Caco-2 (cell line): ENCODE results near the gene ZDHHC22. TPM values are rescaled to one million over a fixed set of nuclear protein-coding genes. Genes with fewer than 3 reads are reported as not detected.

Source experiments
- BruUV-seq: library from RNA; stranded (reverse); fragments of 400-500 nt; replicated peaks from 2 replicates; lab custom pipeline; 2021; lab: Mats Ljungman, UMichigan
- CTCF ChIA-PET: fragments of 300-600 bp; sonication (Branson Sonifier 250); formaldehyde crosslinking; loops from one replicate; lab custom pipeline; 2022; ENCODE audit warnings: antibody characterized with exemption; lab: Charles Lee
- POLR2A ChIA-PET: fragments of 300-600 bp; sonication (Branson Sonifier 250); formaldehyde crosslinking; loops from one replicate; lab custom pipeline; 2022; ENCODE audit warnings: antibody characterized with exemption; lab: Charles Lee
- DNase-seq, 2 experiments: peaks; one replicate each; pipeline versions ENCODE4 v3.0.0 to v3.0.0-alpha.2; 2020 to 2022
- H3K27me3 ChIP-seq: replicated peaks from 2 replicates; pipeline ENCODE4 v1.6.0; 2011; ENCODE audit warnings: low read length; ENCODE audit not compliant: control insufficient read depth, insufficient read depth
- H3K36me3 ChIP-seq: 2 replicates; pipeline ENCODE4 v1.5.1; 2011; ENCODE audit warnings: low read length; ENCODE audit not compliant: control insufficient read depth, insufficient read depth
- H3K4me1 ChIP-seq: fragments of 250-450 bp; sonication (Bioruptor Pico); 2 replicates; pipeline ENCODE4 v1.5.1; 2020; ENCODE audit warnings: mild to moderate bottlenecking
- H3K4me3 ChIP-seq: 2 replicates; pipeline ENCODE4 v1.5.1; 2011; ENCODE audit warnings: low read depth, mild to moderate bottlenecking, control low read depth, low read length
- H3K9me3 ChIP-seq: fragments of 250-450 bp; sonication (Bioruptor Pico); 2 replicates; pipeline ENCODE4 v1.5.1; 2020; ENCODE audit warnings: mild to moderate bottlenecking, moderate library complexity
- H3K27ac Mint-ChIP-seq: one replicate; pipeline ENCODE4 v1.8.0; 2022; ENCODE audit warnings: mixed read lengths; ENCODE audit not compliant: unreplicated experiment
- H3K27me3 Mint-ChIP-seq: one replicate; pipeline ENCODE4 v1.8.0; 2022; ENCODE audit warnings: mixed read lengths; ENCODE audit not compliant: insufficient read depth, unreplicated experiment
- H3K36me3 Mint-ChIP-seq: one replicate; pipeline ENCODE4 v1.8.0; 2022; ENCODE audit warnings: mild to moderate bottlenecking, mixed read lengths; ENCODE audit not compliant: insufficient read depth, unreplicated experiment
- H3K4me1 Mint-ChIP-seq: one replicate; pipeline ENCODE4 v1.8.0; 2022; ENCODE audit warnings: low read depth, mixed read lengths; ENCODE audit not compliant: unreplicated experiment
- H3K4me3 Mint-ChIP-seq: one replicate; pipeline ENCODE4 v1.8.0; 2022; ENCODE audit warnings: mild to moderate bottlenecking, moderate library complexity, mixed read lengths; ENCODE audit not compliant: unreplicated experiment
- H3K9me3 Mint-ChIP-seq: one replicate; pipeline ENCODE4 v1.8.0; 2022; ENCODE audit warnings: mixed read lengths; ENCODE audit not compliant: unreplicated experiment
- CTCF ChIP-seq, 2 experiments: fragments of 200-600 bp in 1 of 2; IDR thresholded peaks; 1 replicate in 1 of 2; 2 replicates in 1 of 2; pipeline versions ENCODE4 v1.5.1 to v1.8.0; 2011 to 2022; ENCODE audit warnings: antibody characterized with exemption in 1 of 2, control low read depth in 1 of 2, inconsistent platforms in 1 of 2, low read depth in 1 of 2, low read length in 1 of 2, mild to moderate bottlenecking in 1 of 2, moderate library complexity in 1 of 2; ENCODE audit not compliant: insufficient read depth in 1 of 2, severe bottlenecking in 1 of 2, unreplicated experiment in 1 of 2
- intact Hi-C: fragments of 100-400 bp; cut with micrococcal nuclease; formaldehyde crosslinking; loops from one replicate; pipeline ENCODE4 v1.10.0; 2022; ENCODE audit not compliant: unreplicated experiment
- total RNA-seq: library from RNA; stranded (reverse); gene quantifications from 2 replicates; pipeline ENCODE4 v1.2.3, GENCODE V29; 2022

The ZDHHC22 gene
- total RNA-seq, 1 experiment from 2014 or later = not detected

GRCh38 chr14:77097006-77097699 is 44.4 kb downstream of the ZDHHC22 start:
- Histone ChIP-seq H3K36me3 (no peaks in the 10 kb centered on the region), H3K27me3 (no peaks in the 10 kb centered on the region), H3K4me3 (peak overlapping the region; percentile 91), H3K9me3 (no peaks in the 10 kb centered on the region), H3K4me1 (peaks cover 5% of the 10 kb centered on the region; the same call in 1 of the 2 replicates)
- Mint-ChIP-seq H3K36me3 (peaks cover 10% of the 10 kb centered on the region), H3K27me3 (no peaks in the 10 kb centered on the region), H3K4me1 (peaks cover 11% of the 10 kb centered on the region), H3K9me3 (no peaks in the 10 kb centered on the region), H3K27ac (peak overlapping the region; percentile 97), H3K4me3 (peak overlapping the region; percentile 90)
- intact Hi-C loops = loop anchor here (1.0 kb wide), 1 partner anchor 9 kb away; no protein-coding TSS in a partner anchor
- TSS peak; percentile 85 for BruUV-seq
- ChIA-PET POLR2A (no interaction called here), CTCF (interaction anchor here (0.9 to 2.1 kb wide), 6 partner anchors 11 to 229 kb away, joined by 3 to 7 read pairs (median 4); no protein-coding TSS in a partner anchor)
- TF ChIP-seq CTCF (IDR thresholded peaks at IDR 0.05; ENCODE audit: insufficient read depth in 1 of 2, low read depth in 1 of 2, low read length in 1 of 2, severe bottlenecking in 1 of 2, unreplicated experiment in 1 of 2) = no peak
- DNase-seq = no peak

- DNase-seq = peak; percentile 80 to 85
These were observed 46.8 kb downstream of the ZDHHC22 start for GRCh38 chr14:77094672-77095284.

More at GRCh38 chr14:77094672-77095284, 46.8 kb downstream of the ZDHHC22 start:
- POLR2A ChIA-PET = no interaction called here
- Histone ChIP-seq H3K4me1 (peaks cover 5% of the 10 kb centered on the region; the same call in 1 of the 2 replicates), H3K4me3 (no peak overlapping the region), H3K36me3 (no peaks in the 10 kb centered on the region), H3K9me3 (peaks cover 15% of the 10 kb centered on the region; the same call in 1 of the 2 replicates), H3K27me3 (no peaks in the 10 kb centered on the region)
- peaks cover 17% of the 10 kb centered on the region for H3K9me3 Mint-ChIP-seq
- H3K36me3 Mint-ChIP-seq = peaks cover 13% of the 10 kb centered on the region
- CTCF ChIA-PET = interaction anchor here (0.7 to 1.6 kb wide), 4 partner anchors 24 to 844 kb away, joined by 3 to 8 read pairs (median 4); no protein-coding TSS in a partner anchor
- H3K27me3 Mint-ChIP-seq = no peaks in the 10 kb centered on the region
- peaks cover 10% of the 10 kb centered on the region for H3K4me1 Mint-ChIP-seq
- BruUV-seq = no TSS peak
- intact Hi-C loops = loop anchor here (1.0 kb wide), 4 partner anchors 8 to 222 kb away; no protein-coding TSS in a partner anchor
- peak; percentile 71 to 85 for TF ChIP-seq CTCF (IDR thresholded peaks at IDR 0.05; ENCODE audit: insufficient read depth in 1 of 2, low read depth in 1 of 2, low read length in 1 of 2, severe bottlenecking in 1 of 2, unreplicated experiment in 1 of 2)
- peak overlapping the region; percentile 4 for H3K27ac Mint-ChIP-seq
- H3K4me3 Mint-ChIP-seq = no peak overlapping the region
